ENCODE measurements around the gene CBFB.
"Not testable (repeated sequence)": the region's sequence is repeated elsewhere in the genome, so short reads cannot be mapped to it uniquely, and the experiment has no call there.

Gene CBFB

GRCh38 chr16:67016681-67017420, 12.1 kb upstream of the CBFB start:
- no peak for DNase-seq

DNA sequence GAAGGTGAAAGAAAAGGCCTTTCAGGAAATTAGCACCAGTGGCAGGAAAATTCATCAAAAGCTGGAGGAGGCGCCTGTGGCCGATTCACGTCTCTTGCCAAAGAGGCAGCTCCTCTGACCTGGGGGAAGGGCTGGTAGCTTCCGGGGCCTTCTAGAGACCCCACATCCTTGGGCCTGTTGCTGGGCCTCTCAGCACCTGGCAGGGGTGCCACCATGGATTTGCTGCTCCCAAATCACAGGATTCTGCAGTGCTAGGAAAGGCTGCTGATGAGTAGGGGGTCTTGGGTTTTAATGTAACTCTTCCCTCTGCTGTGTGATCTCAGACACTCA, 11.6 kb upstream of the CBFB start:
- no peak for DNase-seq

DNA sequence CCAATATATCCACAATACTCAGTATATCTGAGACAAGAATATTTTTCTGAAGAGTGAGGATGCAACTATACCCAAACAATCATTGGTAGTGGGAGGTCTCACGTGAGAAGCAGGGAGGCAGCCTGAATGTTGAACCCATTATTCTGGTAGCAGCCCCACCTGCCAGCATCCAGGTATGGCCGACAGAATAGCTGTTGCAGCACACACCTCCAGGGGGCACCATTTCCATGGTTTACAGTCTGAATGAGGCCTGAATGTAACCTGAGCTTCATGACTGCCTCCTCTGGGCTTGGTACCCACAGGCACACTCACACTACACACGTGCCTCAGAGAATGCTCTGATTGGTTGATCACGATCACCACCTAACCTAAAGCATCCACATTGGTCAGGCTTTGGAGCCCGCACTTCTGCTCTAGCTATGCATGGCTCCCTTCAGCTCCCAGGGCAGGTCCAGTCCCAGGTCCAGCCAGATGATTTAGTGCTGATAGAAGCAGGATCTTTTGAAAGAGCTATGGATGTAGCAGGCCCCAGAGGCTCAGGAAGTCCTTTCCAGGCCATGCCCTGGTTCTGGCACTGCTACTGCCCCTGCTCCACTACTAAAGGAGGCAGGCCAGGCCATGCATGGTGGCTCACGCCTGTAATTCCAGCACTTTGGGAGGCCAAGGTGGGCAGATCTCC, 11.0 kb upstream of the CBFB start:
- peak; percentile 61 to 91 (median 79) for DNase-seq

DNA sequence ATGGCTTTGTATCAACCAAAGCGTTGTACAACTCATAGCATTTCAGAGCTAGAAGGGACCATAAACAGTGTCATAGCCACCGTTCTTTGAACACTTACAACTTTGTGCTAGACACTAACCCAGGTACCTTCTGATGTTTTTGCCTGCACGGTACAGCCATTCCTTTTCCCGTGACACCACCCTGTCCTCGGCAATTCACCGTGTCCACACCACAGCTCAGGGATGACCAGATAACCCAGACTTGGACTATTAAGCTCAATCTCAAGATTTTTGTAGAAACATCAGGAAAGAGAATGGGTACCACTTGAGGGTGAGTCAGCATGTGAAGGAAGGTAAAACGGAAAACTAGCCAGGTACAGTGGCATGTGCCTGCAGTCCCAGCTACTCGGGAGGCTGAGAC, 9.8 kb upstream of the CBFB start:
- DNase-seq, result no peak

DNA sequence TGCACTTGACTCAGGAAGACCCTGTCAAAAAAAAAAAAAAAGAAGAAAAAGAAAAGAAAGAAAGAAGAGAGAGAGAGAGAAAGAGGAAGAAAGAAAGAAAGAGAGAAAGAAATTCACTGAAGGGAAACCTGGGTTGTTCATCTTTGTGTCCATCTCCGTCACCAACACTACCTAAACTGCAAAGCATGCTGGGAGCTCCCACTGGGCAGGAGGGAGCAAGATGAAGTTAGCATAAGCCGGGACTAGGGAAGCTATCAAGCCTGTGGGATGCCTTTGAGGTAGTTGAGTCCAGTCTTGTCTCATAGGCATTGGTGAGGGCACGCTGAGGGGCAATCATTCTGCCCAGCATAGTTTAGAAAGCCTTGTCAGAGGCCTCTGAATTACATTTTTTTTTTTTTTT, 7.6 kb upstream of the CBFB start:
- no peak for DNase-seq

DNA sequence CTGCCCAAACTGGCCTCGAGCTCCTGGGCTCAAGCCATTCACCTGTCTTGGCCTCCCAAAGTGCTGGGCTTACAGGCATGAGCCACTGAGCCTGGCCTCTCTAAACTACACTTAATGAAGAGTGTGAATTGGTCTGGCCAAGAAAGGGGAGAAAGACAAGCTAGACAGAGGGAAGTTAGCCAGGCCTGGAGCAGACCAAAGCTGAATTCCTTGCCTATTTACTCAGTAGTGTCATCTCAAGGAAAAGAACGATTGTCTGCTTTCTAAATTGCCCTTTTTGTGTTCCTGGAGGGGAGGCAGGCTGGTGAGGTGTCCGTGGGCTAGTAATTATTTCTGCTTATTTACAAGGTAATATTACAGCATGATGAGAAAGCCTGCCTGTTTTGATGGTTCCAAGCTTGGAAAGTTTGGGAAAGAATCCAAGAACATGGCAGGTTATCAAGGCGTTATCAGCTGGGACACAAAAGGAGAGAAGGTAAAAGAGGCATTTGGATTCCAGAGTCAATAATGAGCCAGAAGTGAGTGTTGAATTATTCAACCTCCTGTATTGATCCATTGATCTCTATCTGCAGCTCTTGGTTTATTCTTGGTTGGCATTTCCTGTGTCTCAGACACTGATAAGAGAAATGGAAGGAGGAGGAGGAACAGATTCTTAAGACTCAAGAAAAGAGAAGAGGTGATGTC, 6.3 kb upstream of the CBFB start:
- no peak for DNase-seq

GRCh38 chr16:67023689-67024088, 5.3 kb upstream of the CBFB start:
- DNase-seq, result no peak

DNA sequence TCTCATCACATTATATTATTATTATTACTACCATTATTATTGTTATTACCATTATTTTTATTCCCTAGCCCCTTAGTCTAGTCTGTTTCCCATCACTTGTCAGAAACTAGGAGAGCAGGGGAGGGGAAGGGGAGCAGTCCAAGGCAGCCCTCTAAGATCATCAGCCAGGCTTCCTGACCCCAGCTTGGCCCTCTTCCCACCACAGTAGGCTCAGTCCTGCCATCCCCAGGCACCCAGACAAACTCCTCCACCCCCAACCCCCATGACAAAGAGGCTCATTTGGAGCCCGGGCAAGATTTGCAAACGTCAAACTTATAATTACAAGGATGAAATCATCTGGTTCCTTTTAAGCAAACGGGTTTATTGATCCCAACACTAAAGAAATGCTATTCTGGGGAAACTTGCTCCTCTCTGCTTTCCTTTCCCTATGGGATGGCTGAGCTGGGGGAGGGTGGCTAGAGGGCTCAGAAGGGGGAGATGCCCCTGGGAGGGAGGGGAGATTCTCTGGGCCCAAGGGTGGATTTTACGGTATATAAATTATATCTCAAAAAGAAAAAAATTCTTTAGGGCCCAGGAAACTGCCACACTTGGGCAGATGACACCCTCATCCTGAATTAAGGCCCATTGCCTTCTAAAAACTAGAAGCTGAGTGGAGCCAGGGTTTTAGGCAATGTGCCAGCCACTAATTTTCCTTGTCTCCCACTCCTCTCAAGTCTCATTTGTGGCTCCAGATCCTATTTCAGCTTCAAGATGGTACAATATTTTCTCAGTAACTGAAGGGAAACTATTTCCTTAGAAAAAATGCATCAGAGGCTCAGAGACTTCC, 4.4 kb upstream of the CBFB start:
- DNase-seq, result no peak

- no peak for DNase-seq
Observed at GRCh38 chr16:67025210-67025550, 3.8 kb upstream of the CBFB start.

DNA sequence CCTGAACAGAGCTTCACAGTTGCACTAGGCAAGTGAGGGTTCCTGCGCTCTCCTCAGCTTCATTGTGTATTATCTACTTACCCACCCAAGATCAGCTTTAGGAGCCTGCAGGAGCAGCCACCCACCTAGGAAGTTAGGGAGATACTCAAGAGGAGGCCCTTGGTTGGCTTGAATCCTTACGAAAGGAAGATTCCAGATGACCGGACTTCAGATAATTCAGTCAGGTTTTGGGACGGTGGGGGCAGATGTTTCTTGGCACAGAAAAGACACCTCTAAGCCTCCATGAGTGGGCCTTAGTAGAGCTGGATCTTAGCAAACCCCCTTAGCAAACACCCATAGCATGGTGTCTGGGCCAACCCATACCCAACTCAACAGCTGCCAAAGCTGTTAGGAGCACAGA, 2.4 kb upstream of the CBFB start:
- no peak for DNase-seq

GRCh38 chr16:67027046-67027445, 1.9 kb upstream of the CBFB start:
- DNase-seq, result no peak

GRCh38 chr16:67028167-67028695, 718 bp upstream of the CBFB start:
- DNase-seq, result no peak

DNA sequence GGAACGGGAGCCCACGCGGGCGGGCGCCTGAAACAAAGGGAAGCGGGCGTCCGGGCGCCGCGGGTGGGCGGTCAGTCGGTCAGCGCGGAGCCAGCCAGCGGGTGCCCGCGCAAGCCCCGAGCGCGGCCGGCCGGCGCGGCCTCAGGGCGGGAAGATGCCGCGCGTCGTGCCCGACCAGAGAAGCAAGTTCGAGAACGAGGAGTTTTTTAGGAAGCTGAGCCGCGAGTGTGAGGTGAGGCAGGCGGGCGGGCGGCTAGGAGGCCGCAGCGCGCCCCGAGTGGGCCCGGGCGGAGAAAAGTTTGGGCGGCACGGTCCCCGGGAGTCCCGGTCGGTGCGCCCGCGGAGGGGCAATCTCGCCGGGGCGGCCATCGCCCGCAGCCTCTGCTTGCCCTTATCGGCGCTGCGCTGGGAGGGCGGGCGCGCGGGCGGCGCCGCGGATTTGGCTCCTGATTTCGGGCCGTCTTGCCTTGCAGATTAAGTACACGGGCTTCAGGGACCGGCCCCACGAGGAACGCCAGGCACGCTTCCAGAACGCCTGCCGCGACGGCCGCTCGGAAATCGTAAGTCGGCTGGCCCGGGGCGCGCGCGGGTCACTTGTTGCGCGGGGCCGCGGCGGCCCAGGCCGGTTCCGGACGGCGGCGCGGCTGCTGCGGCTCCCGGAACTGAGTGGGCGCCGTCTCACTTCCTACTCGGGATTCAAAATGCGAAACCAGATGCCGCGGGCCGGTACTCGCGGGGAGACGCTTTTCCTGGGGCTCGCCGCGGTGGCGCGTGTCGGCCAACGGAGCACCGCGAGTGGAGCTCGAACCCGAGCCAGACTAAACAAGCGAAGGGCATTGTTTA, 526 bp downstream of the CBFB start:
- peak; percentile 32 to 62 (median 44) for DNase-seq

DNA sequence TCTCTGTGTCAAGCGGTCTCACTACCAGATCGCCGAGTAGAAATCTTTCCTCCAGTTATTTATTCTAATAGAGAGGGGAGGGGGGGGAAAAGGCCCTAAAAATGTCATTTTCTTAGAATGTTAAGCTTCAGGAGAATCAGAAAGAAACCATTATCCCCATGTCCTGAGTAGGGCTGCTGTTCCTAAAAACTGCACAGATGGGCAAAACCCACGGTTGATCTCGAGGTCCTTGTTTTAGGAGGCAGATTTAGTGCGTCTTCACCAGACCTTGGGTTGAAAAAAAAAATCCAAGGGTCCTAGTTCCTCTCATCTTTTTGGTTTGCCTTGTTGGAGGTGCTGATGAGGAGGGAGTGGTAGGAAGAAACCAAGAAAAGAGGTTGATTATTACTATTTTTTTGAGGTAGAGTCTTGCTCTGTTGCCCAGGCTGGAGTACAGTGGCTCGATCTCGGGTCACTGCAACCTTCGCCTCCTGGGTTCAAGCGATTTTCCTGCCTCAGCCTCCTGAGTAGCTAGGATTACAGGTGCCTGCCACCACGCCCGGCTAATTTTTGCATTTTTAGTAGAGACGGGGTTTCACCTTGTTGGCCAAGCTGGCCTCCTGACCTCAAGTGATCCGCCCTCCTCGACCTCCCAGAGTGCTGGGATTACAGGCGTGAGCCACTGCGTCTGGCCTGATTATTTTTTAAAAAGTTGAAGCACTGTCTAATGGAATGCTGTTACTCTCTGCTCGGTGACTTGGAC, 1.4 kb downstream of the CBFB start:
- no peak for DNase-seq

DNA sequence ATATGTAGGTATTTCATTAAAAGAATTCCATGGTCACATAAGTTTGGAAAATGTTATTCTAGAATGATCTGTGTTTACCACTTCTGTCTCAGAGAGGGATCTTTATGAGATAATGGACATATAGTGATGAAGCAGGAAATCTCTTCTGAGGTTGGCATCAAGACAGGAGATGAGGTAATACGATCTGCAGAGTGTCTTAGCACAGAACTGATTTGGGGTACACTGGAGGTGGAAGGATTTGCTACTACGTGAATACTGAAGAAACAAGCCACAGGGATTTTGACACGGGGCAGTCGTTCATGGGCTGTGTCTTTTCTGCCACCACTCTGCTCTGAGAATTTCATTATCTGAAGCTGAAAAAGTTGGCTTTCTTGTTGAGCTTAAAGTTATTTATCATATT, 5.5 kb downstream of the CBFB start:
- DNase-seq, result no peak

GRCh38 chr16:67035364-67035763, 6.4 kb downstream of the CBFB start:
- DNase-seq, result no peak

DNA sequence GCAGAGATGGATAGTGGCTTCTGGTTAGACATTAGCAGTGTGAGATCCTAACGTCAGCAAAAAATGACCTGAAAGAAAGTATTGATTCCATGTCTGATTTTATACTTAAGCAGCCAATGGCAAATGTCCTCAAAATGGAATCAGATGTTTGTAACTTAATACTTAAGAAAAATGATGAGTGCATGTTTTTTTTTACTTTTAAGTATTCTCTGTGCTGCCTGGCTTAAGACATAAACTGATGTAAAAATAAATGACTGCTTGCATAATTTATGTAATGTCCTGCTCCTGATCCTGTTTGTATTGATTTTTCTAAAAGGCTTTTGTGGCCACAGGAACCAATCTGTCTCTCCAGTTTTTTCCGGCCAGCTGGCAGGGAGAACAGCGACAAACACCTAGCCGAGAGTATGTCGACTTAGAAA, 7.4 kb downstream of the CBFB start:
- DNase-seq, result no peak

DNA sequence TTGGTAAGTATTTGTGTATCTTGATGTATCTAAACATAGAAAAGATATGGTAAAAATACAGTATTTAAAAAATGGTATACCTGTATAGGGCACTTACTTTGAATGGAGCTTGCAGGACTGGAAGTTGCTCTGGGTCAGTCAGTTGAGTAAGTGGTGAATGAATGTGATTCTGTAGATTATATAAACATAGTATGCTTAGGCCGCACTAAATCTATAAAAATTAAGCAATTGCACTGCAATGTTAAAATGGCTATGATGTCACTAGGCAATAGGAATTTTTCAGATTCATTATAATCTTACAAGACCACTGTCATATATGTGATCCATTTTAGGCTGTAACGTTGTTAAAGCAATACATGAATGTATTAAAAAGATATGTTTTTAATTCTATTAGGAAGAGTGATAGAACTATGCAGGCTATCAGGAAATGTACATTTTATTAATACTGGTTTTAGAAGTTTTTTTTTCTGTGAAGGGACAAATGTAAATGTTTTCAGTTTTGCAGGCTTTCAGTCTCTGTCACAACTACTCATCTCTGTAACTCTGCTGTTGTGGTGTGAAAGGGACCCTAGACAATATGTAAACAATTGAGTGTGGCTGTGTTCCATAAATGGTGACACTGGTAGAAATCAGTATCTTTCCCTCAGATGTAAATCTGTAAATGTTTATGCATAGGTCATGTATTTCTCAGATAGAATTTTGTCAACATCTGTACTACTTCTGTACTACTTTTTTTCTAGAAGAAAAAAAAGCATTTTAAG, 10.5 kb downstream of the CBFB start:
- peak in 1 of 5 donors; percentile 33 for DNase-seq

GRCh38 chr16:67040166-67040565, 11.2 kb downstream of the CBFB start:
- DNase-seq, result no peak

- no peak for DNase-seq
Observed at GRCh38 chr16:67040906-67041305, 12.0 kb downstream of the CBFB start.

DNA sequence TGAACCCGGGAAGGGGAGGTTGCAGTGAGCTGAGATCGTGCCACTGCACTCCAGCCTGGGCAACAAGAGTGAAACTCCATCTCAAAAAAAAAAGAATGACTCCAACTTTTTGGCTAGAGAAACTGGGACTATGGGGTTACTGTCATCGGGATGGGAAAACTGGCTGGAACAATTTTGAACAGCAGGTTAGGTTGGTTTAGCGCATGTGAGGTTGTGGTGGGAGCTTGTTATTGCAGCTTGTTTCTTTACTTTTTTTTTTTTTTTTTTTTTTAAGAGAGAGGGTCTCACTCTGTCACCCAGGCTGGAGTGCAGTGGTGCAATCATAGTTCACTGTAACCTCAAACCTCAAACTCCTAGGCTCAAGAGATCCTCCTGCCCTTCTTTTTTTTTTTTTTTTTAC, 12.6 kb downstream of the CBFB start:
- DNase-seq, result not testable (repeated sequence)

Data from T-helper 1 cell (primary cell).